Ramos (cell line): ENCODE data around the gene ICA1.

ENCODE experiments used
- in situ Hi-C: fragments of 300-500 bp; cut with MboI; formaldehyde crosslinking; loops from one replicate; pipeline ENCODE4 v1.14.3; 2022; ENCODE audit warnings: low sequenced_read_pairs; ENCODE audit not compliant: unreplicated experiment

Gene ICA1

DNA sequence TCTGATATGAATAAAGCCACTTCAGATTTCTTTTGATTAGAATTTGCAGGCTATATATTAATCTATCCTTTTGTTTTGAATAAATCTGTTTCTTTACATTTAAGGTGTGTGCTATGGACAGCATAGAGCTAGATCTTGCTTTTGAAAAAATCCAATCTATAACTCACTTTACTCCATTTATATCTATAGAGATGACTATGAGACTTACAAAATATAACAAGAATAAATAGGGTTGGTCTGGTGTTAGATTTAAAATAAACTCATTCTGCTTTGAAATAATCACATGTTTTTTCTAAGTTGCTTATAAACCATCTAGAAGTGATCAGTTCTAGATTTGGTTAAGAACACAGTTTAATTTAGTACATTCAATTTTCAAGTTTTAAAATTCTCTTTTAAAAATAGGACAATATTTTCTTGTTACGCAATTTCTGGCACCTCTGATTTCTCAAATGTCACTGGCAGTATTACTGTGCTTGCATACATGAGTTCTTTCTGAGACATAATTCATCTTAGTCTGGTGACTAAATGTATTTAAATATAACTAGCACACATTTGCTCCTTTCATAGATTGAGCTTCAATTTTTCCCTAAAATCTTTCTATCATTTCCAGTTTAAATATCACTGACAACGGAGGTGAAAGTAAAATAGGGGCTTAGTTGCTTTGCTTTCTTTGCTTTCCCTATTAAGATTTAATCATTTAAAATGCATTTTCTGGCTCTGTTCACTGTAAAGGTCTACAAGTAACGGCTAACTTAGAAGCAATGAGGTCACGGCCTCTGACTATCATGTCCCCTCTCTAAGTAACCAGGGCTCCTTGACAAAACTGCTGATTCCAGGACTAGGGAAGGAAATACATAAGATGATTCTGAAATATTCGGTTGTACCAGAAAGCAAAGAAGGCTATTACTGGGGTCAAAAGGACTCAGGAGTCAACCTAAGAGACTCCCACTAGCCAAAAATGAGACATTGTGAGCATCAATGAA is 89.3 kb downstream of the ICA1 start:
- in situ Hi-C loops = no loop called here

DNA sequence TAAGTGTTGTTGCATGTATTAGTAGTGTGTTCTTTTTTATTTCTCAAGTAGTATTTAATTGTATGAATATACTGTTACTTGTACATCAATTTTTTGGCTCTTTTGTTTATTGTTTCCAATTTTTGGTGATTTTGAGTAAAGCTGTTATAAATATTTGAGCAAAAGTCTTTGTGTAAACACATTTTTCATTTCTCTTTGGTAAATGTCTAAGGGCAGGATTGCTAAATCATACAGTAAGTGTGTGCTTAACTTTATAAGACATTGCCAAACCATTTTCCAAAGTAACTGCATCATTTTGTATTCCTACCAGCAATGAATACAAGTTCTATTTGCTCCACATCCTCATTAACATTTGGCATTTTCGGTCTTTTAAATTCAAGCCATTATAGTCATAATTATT is 92.8 kb downstream of the ICA1 start:
- in situ Hi-C loops = no loop called here

DNA sequence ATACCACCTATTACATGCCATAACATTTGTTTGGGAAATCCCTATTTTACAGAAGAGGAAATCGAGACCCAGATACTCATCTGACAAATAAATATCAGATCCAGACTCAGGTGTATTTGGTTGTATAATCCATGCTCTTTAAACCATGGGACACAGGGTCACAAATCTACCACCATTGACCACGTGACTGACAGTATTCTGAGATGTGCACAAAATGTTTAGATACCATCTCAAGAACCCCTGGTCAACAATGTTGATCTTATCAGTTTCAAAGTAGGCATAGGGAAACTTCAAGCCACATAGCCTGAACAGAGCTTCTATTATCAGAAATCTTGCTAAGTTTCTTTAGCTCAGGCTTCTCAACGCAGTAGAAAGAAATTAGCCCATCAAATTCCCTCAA is 93.6 kb downstream of the ICA1 start:
- in situ Hi-C loops = no loop called here

DNA sequence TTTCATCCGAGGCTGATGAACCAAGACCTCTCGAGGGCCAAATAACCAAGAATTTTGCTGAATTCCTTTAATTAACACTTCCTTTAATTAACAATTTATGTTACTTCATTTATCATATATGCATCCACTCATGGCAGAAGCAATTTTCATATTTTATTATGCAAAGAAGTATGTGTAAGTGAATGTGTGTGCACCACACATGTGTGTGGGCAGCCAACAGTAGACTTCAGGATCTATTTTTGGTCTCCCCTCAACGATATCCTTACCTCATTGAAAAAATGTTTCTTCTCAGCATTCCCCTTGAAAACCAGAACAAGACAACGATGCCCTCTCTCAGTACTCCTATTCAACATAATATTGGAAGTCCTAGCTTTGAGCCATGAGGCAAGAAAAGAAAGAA is 96.8 kb downstream of the ICA1 start:
- in situ Hi-C loops = no loop called here

DNA sequence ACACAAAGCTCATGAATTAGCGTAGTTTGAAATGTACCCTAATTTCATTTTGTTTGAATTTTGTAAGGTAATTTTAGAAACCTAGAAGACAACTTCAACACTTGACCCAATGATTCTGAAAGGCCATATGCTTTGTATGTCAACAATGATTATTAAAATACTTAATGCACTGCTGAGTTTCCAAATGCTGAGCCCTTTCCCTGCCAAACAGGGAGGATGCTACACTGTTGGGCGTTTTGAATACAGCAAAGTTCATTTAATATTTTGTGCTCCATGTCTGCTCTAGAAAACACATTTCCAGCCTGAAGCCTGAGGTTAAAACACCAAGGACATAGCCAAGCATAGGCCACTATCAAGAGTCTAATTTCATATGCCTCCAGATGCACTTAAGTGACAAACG is 99.8 kb downstream of the ICA1 start:
- in situ Hi-C loops = no loop called here

DNA sequence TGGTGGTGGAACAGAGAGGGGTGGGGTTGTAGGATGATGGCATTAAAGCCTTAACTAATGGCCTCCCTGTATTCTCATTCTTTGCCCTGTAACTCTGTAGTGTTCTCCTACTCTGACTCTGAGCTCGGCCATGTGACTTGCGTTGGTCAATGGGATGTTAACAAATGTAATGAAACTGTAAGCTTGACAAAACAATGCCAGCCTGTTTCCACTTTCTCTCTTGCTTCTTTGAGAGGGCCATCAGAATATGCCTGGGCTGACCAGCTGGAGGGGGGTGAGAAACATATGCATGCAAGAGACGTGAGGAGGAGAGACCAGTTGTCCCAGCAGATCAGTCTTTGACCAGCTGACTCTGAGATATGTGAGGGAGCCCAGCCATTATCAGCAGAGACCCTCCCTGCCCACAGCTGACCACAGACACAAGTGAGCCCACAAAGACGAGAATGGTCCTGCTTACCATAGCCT is 100.6 kb downstream of the ICA1 start:
- in situ Hi-C loops = no loop called here

DNA sequence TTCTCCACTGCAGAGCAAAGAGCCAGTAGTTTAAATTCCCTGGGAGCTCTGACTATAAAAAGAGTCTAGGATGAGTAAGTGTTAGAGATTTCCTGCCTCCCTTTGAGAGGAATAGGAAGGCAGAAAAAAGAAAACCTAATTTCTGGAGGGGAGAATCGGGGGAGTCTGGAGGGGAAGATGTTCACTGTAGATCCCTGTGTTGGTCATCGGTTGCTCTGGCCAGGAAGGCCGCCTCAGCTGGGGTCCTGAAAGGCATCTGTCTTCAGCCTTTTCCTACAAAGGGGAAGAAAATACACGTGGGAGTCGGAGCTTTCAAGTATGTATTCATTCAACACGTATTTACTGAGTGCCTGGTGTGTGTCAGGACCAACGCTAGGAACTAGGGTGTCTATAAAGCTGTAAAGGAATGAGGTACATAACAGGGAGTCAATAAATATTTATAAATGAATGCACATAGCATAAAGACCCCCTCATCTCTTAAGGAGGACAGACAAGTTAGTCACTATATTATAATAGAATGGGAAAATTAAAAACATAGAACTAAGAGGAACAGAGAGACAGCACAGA is 101.1 kb downstream of the ICA1 start:
- in situ Hi-C loops = no loop called here

DNA sequence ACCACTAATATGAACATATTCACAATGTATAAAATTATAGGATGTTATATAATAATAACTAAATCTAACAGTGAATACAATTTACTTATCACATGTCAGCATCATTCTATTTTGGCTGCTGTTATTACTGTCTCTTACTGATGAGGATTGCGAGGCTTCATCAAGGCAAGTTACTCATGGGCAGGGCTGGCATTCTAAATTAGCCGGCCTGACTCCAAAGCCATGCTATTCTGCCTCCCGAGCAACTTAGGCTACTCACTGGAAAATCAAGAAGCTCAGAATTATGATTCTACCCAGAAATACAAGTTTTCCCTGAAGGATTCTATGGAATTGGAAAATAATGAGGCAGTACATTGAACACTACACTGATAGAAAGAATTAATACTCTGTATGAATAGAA is 101.7 kb downstream of the ICA1 start:
- in situ Hi-C loops = no loop called here

DNA sequence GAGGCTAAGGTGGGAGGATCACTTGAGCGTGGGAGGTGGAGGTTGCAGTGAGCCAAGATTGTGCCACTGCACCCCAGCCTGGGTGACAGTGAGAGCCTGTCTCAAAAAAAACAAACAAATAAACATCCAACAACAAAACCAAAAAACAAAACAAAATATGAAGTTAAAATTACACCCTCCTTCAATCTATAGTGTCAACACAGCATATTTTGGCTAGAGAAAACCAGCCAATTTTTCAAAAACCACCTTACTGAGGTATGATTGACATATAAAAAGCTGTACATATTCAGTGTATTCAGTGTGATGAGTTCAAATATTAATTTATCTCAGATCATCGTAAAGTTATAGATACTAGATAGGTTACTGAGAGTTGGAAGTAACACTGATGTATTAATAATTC is 102.4 kb downstream of the ICA1 start:
- in situ Hi-C loops = no loop called here

DNA sequence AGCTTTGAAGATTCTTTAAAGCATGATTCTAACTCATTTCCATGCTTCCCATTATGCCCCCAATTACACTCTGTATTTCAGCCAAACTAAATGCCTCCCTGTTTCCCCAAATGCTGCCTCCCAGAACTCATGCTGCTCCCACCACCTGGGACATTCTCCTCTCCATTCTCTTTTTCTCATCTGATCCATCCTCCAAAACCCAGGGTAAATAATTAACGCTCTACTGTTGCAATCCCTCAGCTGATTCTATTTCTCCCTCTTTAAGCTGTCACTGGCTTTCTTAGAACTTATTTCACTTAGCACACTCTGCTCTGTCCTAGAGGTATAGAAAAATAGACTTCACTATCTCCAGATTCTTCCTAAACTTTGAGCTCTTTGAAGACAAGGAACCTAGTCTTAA is 104.7 kb downstream of the ICA1 start:
- in situ Hi-C loops = no loop called here

DNA sequence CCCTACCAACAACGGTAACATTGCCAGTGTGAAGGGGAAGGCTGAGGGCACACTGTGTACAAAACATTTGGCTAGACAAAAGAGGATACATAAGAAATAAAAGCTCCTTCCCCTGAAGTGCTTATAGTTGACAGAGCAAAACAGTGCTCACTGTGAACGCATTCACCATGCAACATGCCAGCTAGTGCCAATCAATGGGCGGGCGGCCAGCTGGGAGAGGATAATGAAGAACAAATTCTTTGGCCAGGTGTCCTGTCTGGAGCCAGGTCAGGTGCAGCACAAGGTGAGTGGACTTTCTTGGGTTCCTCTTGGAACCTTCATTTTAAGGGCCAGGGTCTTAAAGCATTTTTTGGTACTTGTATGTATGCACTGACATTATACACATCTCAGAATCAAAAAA is 106.1 kb downstream of the ICA1 start:
- in situ Hi-C loops = no loop called here

DNA sequence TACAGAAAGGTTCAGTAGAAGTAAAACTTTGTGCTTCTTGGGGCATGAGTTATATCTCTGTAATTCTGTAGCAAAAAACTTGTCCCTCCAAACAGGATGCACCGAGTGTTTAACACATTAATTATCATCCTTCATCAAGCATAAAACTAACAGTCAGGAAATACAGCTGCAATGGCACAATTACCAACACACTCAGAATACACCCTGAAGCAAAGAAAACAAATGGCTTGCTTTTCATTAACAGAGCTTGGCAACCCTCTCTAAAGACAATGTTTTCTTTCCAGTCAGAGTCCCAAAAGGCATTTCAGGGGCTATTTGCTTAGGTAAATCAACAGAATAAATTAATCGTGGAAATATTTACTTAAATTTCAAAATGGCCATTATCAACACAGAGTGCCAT is 107.7 kb downstream of the ICA1 start:
- in situ Hi-C loops = no loop called here

DNA sequence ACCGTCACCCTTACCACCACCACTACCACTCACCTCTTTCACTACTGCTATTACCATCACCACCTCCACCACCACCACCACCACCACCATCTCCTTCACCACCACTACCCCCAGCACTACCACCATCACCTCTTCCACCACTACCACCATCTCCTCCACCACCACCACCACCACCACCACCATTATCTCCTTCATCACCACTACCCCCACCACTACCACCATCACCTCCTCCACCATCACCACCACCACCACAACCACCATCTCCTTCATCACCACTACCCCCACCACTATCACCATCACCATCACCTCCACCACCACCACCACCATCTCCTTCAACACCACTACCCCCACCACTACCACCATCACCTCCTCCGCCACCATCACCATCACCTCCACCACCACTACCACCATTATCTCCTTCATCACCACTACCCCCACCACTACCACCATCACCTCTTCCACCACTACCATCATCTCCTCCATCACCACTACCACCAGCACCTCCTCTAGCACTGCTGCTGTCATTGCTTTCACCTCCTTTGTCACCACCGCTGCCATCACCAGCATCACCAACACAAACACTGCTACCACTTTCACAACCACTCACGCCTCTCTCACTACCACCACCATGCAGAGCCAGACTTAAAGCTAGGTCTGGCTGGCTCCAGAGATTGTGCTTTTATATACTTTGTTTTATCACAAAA is 109.3 kb downstream of the ICA1 start:
- in situ Hi-C loops = no loop called here

DNA sequence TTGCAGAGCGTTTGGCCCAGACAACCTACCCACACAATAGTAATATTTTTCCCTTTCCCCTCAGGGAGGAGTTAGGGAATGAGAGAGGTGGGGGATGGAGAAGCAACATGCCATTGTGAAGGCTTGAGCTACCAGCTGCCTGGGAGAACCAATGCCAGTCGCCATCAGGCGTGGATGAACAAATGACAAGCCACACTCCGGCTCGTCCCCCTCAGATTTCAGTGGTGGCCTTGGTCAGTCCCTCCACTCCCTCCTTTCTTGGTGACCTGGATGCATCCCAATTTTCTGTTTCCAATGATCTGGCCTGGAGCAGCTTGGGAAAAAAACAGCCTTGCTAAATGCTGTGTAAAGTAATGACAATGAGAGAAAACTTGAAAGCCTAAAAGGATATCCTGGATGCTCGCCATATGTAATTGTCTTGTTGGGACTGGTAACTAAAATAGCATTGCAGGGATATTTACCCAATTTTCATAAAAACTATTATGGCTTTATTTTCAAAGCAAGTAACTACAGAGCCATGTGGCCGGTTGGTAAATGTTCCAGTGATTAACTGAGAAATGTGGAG is 110.7 kb downstream of the ICA1 start:
- in situ Hi-C loops = no loop called here

DNA sequence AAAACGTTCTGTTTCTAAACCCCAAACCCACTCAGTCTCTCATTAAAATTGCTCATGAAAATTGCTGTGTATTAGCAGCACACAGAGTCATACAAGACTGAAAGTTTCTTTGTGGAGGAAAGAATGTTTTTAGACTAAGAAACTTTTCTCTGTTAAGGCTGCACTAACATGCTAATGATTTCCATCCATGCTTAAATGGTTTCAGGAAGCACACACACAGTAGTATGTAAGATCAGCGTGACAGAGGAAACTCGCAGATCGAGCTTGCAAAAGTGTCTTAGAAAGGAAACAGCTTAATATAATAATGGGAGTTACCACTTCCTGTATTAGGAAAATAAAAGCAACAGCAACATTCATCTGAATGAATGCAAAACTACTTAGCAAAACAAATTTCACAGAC is 112.7 kb downstream of the ICA1 start:
- in situ Hi-C loops = no loop called here

DNA sequence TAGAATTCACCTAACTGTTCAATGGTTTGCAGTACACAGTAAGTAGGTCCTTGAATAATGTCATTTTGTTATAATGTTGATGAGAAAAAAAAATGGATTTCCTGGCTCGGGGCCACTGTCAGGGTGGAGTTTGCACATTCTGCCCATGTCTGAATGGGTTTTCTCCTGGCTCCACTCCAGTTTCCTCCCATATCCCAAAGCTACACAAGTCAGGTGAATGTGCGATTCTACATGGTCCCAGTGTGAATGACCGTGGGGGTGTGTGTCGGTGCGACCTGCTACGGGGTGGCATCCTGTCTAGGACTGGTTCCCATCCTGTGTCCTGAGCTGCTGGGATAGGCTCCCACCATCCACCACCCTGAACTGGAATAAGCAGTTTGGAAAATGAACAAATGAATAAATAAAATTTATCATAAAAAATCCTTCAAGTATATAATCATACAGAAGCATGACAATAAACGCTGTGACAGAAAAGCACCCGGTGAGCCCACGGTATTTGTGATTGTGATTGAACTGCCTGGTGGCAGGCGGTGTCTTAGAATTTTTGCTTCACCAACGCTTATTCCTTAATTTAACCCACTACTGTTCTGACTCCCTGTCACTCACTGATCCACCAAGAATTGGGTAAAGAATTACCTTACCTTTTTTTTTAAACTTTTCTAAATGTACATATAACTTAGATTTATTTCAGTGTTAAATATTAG is 114.1 kb downstream of the ICA1 start:
- in situ Hi-C loops = no loop called here

DNA sequence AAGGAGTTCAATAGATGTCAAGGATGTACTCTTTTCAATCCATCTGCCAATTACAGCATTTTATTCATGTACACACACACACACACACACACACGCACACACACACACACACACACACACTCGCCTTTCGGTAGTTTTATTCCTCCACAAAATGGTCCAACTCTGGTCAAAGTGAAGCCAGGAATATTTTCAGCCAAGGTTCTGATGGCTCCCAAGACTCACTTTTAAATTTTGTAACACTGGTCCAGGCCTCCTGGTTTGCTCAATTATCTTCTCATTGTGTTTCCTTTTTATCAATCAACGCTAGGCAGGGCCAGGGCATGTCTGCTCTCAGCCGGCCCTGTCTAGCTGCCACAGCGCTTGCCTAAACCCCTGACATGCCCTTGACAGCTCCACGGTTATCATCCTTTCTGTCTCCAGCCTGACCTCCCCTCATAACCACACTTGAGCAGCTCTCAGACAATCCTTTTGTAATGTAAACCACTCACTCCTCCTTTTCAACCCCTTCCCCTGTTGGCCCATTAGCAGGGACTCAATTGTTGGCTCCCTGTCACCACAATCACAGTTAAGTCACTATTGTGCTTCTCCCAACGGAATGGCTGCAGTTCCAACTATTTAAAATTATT is 115.1 kb downstream of the ICA1 start:
- in situ Hi-C loops = no loop called here

DNA sequence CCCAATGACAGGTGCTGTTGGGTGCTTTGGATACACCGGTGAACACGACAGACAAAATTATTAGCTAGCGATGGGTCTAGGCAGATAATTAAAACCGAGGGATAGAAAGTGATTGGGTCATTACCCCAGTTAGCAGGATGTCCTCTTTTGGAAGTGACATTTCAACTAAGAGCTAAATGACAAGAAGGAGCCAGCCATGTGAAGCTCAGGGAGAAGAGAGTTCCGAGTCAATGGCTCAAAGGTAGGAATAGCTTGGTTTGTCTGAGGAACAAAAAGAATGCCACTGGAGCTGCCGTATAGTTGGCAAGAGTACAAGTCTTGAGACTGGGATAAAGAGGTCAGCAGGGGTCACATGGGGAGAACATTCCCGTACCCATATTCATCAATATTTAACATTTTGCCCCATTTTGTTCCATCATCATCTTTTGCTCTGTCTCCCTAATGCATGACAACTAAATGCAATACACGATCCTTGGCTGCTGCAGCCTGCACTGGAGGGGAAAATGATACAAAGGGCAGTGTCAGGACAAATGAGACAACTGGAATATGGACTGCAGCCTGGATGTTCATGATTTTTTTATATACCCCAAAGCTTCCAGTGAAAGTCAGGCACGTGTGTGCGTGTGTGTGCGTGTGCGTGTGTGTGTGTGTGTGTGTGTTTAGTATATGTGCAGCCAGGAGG is 115.7 kb downstream of the ICA1 start:
- in situ Hi-C loops = no loop called here

DNA sequence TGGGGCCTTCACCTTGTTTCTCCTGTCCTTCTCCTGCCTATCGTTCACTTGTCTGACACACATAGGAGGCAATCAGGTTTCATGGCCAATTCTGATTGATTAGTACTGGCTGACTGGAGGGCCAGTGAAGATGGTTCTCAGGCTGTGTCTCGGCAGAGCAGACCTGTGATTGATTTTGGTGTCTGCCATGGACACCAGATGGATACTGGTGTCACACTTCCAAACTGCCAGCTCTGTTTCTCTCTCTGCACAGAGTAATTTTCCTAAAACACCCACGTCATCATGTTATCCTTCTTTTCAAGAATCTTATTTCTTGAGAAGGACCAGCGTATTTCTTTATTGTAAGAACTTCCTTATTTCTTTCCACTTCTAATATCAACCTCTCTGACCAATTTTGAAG is 117.1 kb downstream of the ICA1 start:
- in situ Hi-C loops = no loop called here
